Spleen (tissue), 13 donors: ENCODE results near the gene COIL. TPM values are rescaled to one million over a fixed set of nuclear protein-coding genes. Genes with fewer than 3 reads are reported as not detected.
A peak's percentile ranks its signal among the peaks of the same experiment; 100 is the strongest.

ENCODE experiments used
- DNase-seq: peaks from one replicate; pipeline ENCODE4 v3.0.0-alpha.2; 2020
- H3K27ac ChIP-seq, 8 donors: fragments of 200-600 bp; sonication (generic) in 7 of 8; 1 replicate in 4 of 8; 2 replicates in 4 of 8; pipeline versions ENCODE4 v1.5.0 to v1.8.0; 2016 to 2021; ENCODE audit warnings: inconsistent platforms in 4 of 8, mild to moderate bottlenecking in 4 of 8, moderate library complexity in 1 of 8
- H3K27me3 ChIP-seq, 7 donors: fragments of 200-600 bp; sonication (generic) in 6 of 7; replicated peaks in 1 of 7; 1 replicate in 4 of 7; 2 replicates in 3 of 7; pipeline versions ENCODE4 v1.5.0 to v1.8.0; 2016 to 2021; ENCODE audit warnings: inconsistent platforms in 3 of 7, mild to moderate bottlenecking in 1 of 7
- H3K36me3 ChIP-seq, 6 donors: fragments of 200-600 bp; sonication (generic) in 5 of 6; 1 replicate in 4 of 6; 2 replicates in 2 of 6; pipeline versions ENCODE4 v1.5.0 to v1.8.0; 2016 to 2021; ENCODE audit warnings: inconsistent platforms in 2 of 6
- H3K4me1 ChIP-seq, 6 donors: fragments of 200-600 bp; sonication (generic) in 5 of 6; 1 replicate in 3 of 6; 2 replicates in 3 of 6; pipeline versions ENCODE4 v1.5.0 to v1.8.0; 2016 to 2021; ENCODE audit warnings: inconsistent platforms in 3 of 6
- H3K4me3 ChIP-seq, 8 donors: fragments of 200-600 bp; sonication (generic) in 7 of 8; 1 replicate in 4 of 8; 2 replicates in 4 of 8; pipeline versions ENCODE4 v1.5.0 to v1.8.0; 2016 to 2021; ENCODE audit warnings: inconsistent platforms in 4 of 8, mild to moderate bottlenecking in 4 of 8, moderate library complexity in 2 of 8
- H3K9me3 ChIP-seq, 8 donors: fragments of 200-600 bp; sonication (generic) in 7 of 8; 1 replicate in 4 of 8; 2 replicates in 4 of 8; pipeline versions ENCODE4 v1.5.0 to v1.8.0; 2016 to 2021; ENCODE audit warnings: inconsistent platforms in 4 of 8
- POLR2A ChIP-seq, 3 donors: fragments of 450-650 bp; IDR thresholded peaks; one replicate each; pipeline ENCODE4 v1.5.1; 2017; ENCODE audit warnings: antibody characterized with exemption in 3 of 3, mild to moderate bottlenecking in 1 of 3
- POLR2AphosphoS5 ChIP-seq, 3 donors: sonication (generic); formaldehyde crosslinking; IDR thresholded peaks; one replicate each; pipeline ENCODE4 v1.5.1; 2017; ENCODE audit warnings: antibody characterized with exemption in 3 of 3
- WGBS, 5 donors: extraction: QIAGEN DNeasy Blood & Tissue Kit in 3 of 5; methylation state at CpG; one replicate each; pipeline versions ENCODE4 v1.1.5 to v1.1.7; 2013 to 2018; 5-methylcytosine and 5-hydroxymethylcytosine counted together
- intact Hi-C: fragments of 100-400 bp; cut with DNase I; formaldehyde crosslinking; loops from one replicate; pipeline ENCODE4 v1.15.0; 2023; ENCODE audit warnings: low total_unique reads
- long read RNA-seq, 2 donors: transcript quantifications; one replicate each; lab custom pipeline, GENCODE V29; 2026
- polyA plus RNA-seq, 3 donors: library from polyadenylated mRNA; stranded (reverse); fragments of 200-250 nt; gene quantifications; one replicate each; pipeline ENCODE4 v1.2.1, GENCODE V29; 2013
- total RNA-seq, 7 donors: library from RNA; depleted of rRNA in 3 of 7; stranded (reverse); fragments of >200 nt in 3 of 7; fragmentation: NEBNext Ultra II Directional in 4 of 7; extraction: Animal tissue kit (Norgen Biotek cat#: 25700) in 4 of 7; gene quantifications; one replicate each; pipeline versions ENCODE4 v1.1.0 to v1.2.1, GENCODE V29; 2016 to 2021
- TF ChIP-seq, protein P1 (sequence below), 11 experiments: fragments of 200-600 bp in 7 of 11; fragments of 450-650 bp in 4 of 11; sonication (generic) in 4 of 11; IDR thresholded peaks in 8 of 11; conservative IDR thresholded peaks in 3 of 11; 1 replicate in 7 of 11; 2 replicates in 4 of 11; pipeline versions ENCODE4 v1.4.0 to v1.8.0; 2016 to 2021; ENCODE audit warnings: antibody characterized with exemption in 11 of 11, inconsistent platforms in 4 of 11, mild to moderate bottlenecking in 1 of 11
- donor health status: healthy with polysubstance abuse.
- donor health status: DM: no; HTN: no; CAD: no; lungs with moderate emphysema.
- donor health status: DM: no; HTN: no; CAD: no.
- donor health status: Bipolar disorder and iron deficiency.
- donor health status: healthy.
- donor health status: DM: no; HTN: no; CAD: no.
- donor health status: DM: yes; HTN: yes; CAD: no.

COIL gene, protein sequence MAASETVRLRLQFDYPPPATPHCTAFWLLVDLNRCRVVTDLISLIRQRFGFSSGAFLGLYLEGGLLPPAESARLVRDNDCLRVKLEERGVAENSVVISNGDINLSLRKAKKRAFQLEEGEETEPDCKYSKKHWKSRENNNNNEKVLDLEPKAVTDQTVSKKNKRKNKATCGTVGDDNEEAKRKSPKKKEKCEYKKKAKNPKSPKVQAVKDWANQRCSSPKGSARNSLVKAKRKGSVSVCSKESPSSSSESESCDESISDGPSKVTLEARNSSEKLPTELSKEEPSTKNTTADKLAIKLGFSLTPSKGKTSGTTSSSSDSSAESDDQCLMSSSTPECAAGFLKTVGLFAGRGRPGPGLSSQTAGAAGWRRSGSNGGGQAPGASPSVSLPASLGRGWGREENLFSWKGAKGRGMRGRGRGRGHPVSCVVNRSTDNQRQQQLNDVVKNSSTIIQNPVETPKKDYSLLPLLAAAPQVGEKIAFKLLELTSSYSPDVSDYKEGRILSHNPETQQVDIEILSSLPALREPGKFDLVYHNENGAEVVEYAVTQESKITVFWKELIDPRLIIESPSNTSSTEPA
- total RNA-seq (10 to 100 TPM; 11.9 to 22.7 (median 15.2) TPM), polyA plus RNA-seq (10 to 100 TPM; 10.0 to 12.6 (median 10.8) TPM)
- long read RNA-seq, donor 1, partial matches to known transcripts = 31 of 31 reads
- long read RNA-seq, donor 1, other reads (novel, unspliced or antisense) = 0 of 31 reads
- long read RNA-seq, donor 2, partial matches to known transcripts = 0 of 2 reads
- long read RNA-seq, donor 2, other reads (novel, unspliced or antisense) = 0 of 2 reads

DNA sequence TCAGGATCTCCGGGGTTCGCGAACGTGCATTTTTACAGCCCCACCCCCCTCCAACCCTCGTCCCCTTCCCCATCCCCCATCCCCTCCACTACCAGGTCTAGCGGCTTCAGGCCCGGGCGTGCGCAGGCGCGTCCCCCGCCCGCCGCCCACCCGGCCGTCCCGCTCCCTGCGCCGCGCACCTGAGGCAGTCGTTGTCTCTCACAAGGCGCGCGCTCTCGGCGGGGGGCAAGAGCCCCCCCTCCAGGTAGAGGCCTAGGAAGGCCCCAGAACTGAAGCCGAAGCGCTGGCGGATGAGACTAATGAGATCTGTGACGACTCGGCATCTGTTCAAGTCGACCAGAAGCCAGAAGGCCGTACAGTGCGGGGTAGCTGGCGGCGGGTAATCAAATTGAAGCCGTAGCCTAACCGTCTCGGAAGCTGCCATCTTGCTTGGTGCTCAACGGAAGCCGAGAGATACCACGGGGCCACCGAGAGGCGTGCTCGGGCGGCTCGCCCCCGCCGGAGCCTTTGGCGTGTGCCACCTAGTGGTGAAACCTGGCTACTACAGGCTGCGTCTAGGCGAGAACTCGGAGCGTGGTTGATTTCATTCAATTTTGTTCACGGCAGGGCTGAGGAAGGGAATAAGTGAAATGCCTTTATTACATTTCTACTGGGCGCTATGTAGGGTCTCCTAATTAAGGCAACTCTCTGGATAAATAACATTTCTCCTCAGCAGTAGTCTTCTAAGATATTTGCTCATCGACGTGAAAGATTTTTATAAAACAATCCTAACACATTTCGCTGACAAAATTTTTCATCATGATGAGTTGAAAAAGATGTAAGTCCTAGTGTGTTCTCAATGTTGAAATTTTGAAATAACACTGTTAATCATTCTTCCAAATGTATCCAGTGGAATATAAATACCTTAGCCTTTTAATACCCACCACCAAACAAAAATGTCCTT lies at the start of gene COIL:
Gene COIL (minus strand): TSS at position 455 of the 943 bp plus-strand sequence. CDS start 31 bp downstream, at position 424.
- peak; percentile 88 to 95 (median 90) for TF ChIP-seq POLR2AphosphoS5 (IDR thresholded peaks at IDR 0.05)
- TF ChIP-seq, protein P1, sequence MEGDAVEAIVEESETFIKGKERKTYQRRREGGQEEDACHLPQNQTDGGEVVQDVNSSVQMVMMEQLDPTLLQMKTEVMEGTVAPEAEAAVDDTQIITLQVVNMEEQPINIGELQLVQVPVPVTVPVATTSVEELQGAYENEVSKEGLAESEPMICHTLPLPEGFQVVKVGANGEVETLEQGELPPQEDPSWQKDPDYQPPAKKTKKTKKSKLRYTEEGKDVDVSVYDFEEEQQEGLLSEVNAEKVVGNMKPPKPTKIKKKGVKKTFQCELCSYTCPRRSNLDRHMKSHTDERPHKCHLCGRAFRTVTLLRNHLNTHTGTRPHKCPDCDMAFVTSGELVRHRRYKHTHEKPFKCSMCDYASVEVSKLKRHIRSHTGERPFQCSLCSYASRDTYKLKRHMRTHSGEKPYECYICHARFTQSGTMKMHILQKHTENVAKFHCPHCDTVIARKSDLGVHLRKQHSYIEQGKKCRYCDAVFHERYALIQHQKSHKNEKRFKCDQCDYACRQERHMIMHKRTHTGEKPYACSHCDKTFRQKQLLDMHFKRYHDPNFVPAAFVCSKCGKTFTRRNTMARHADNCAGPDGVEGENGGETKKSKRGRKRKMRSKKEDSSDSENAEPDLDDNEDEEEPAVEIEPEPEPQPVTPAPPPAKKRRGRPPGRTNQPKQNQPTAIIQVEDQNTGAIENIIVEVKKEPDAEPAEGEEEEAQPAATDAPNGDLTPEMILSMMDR (IDR thresholded peaks at IDR 0.05 in 8 of 11, conservative IDR thresholded peaks at IDR 0.05 in 3 of 11) = peak; percentile 98 to 100 (median 99)
- no peak for TF ChIP-seq POLR2A (IDR thresholded peaks at IDR 0.05)
- Histone ChIP-seq H3K27ac (peak within 1 kb of the TSS; percentile 88 to 94 (median 90)), H3K36me3 (peaks cover 0 to 20% (median 0%) of the 10 kb centered on the region in 6 donors), H3K4me1 (peaks cover 8 to 44% (median 23%) of the 10 kb centered on the region in 6 donors), H3K9me3 (no peaks in the 10 kb centered on the region), H3K4me3 (peak within 1 kb of the TSS; percentile 56 to 96 (median 76)), H3K27me3 (no peaks in the 10 kb centered on the region)
- 4 to 11% (median 5%) methylated on average over 25 to 59 of the region's 59 CpGs for WGBS, 5 donors
- intact Hi-C loops = no loop called here
- DNase-seq = peak; percentile 98

DNA sequence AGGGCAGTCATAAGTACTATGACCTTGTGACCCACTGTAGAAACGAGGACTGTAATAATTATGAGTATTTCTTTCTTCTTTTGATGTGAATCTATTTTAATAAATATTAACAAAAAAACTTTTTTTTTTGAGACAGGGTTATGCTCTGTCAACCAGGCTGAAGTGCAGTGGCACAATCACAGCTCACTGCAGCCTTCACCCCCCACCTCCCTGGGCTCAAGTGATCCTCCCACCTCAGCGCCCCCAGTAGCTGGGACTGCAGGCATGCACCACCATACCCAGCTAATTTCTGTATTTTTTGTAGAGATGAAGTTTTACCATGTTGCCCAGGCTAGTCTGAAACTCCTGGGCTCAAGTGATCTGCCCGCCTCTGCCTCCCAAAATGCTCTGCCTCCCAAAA lies 49.6 kb upstream of the COIL start:
- 45 to 61% (median 49%) methylated on average over 3 of the region's 3 CpGs for WGBS, 5 donors
- no peak for TF ChIP-seq POLR2AphosphoS5 (IDR thresholded peaks at IDR 0.05)
- TF ChIP-seq POLR2A (IDR thresholded peaks at IDR 0.05) = no peak
- TF ChIP-seq, protein P1 (IDR thresholded peaks at IDR 0.05 in 8 of 11, conservative IDR thresholded peaks at IDR 0.05 in 3 of 11) = no peak
- peaks cover 0 to 25% (median 12%) of the 10 kb centered on the region in 6 donors for H3K36me3 ChIP-seq
- intact Hi-C loops = no loop called here
- H3K4me1 ChIP-seq = peaks cover 3 to 20% (median 14%) of the 10 kb centered on the region in 6 donors
- H3K4me3 ChIP-seq = peak overlapping the region in 1 of 8 donors; percentile 47
- H3K27me3 ChIP-seq = no peaks in the 10 kb centered on the region
- no peak for DNase-seq
- no peak overlapping the region for H3K27ac ChIP-seq
- H3K9me3 ChIP-seq = no peaks in the 10 kb centered on the region

DNA sequence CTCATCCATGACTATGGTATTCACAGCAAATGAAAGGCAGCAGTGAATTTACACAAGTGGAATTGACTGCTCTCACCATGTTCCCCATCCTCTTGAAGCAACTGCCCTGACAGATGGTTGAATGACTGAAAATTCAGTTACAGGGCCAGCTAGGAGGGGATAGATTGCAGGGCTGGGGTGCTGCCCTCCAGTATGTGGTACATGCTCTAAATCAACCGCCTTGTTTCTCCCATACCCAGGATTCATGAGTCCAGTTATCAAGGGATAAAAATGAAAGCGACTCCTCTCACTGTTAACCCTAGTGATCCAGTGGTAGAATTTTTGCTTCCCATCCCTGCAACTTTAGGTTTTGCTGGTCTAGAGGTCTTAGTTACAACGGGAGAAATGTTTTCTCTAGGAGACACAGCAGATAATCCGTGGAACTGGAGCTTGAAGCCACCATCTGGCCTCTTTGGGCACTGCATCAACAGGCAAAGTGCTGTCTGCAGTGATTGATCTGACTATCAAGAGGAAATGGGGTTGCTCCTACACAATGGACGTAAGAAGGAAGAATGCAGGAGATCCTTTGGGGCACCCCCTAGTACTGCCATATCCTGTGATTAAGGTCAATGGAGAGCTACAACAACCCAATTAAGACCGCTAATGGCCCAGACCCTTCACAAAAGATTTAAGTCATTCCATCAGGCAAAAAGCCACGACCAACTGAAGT lies 49.0 kb upstream of the COIL start:
- Histone ChIP-seq H3K9me3 (no peaks in the 10 kb centered on the region), H3K4me1 (peaks cover 3 to 26% (median 20%) of the 10 kb centered on the region in 6 donors), H3K4me3 (peak overlapping the region in 1 of 8 donors; percentile 47), H3K27me3 (no peaks in the 10 kb centered on the region), H3K36me3 (peaks cover 0 to 31% (median 12%) of the 10 kb centered on the region in 6 donors), H3K27ac (no peak overlapping the region)
- 21 to 26% (median 23%) methylated on average over 7 of the region's 7 CpGs for WGBS, 5 donors
- intact Hi-C loops = no loop called here
- peak; percentile 77 for DNase-seq
- TF ChIP-seq, protein P1 (IDR thresholded peaks at IDR 0.05 in 8 of 11, conservative IDR thresholded peaks at IDR 0.05 in 3 of 11) = peak; percentile 48 to 83 (median 76)
- no peak for TF ChIP-seq POLR2AphosphoS5 (IDR thresholded peaks at IDR 0.05)
- no peak for TF ChIP-seq POLR2A (IDR thresholded peaks at IDR 0.05)
